Measurements from ENCODE around the gene BMAL1. TPM values are rescaled to one million over a fixed set of nuclear protein-coding genes. Genes with fewer than 3 reads are reported as not detected.

The BMAL1 gene
- polyA plus RNA-seq, 1 experiment = 12.5 TPM

GRCh38 chr11:13268791-13269190, 8.8 kb upstream of the BMAL1 start:
- ChIA-PET POLR2A (no interaction called here), CTCF (no interaction called here)
- TF ChIP-seq, protein P1, sequence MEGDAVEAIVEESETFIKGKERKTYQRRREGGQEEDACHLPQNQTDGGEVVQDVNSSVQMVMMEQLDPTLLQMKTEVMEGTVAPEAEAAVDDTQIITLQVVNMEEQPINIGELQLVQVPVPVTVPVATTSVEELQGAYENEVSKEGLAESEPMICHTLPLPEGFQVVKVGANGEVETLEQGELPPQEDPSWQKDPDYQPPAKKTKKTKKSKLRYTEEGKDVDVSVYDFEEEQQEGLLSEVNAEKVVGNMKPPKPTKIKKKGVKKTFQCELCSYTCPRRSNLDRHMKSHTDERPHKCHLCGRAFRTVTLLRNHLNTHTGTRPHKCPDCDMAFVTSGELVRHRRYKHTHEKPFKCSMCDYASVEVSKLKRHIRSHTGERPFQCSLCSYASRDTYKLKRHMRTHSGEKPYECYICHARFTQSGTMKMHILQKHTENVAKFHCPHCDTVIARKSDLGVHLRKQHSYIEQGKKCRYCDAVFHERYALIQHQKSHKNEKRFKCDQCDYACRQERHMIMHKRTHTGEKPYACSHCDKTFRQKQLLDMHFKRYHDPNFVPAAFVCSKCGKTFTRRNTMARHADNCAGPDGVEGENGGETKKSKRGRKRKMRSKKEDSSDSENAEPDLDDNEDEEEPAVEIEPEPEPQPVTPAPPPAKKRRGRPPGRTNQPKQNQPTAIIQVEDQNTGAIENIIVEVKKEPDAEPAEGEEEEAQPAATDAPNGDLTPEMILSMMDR (IDR thresholded peaks at IDR 0.05; ENCODE audit: low read depth, low read length) = no peak
- Histone ChIP-seq H3K4me3 (ENCODE audit: low read depth, low read length) (no peak overlapping the region), H3K27ac (ENCODE audit: low read depth, low read length) (no peak overlapping the region), H3K27me3 (ENCODE audit: control insufficient read depth, insufficient read depth, low read length) (peaks cover 1% of the 10 kb centered on the region), H3K9me3 (ENCODE audit: control insufficient read depth, insufficient read depth, low read length) (no peaks in the 10 kb centered on the region)
- no peak for DNase-seq (ENCODE audit: low read depth, low spot score)

- ChIA-PET CTCF (interaction anchor here (0.6 to 1.0 kb wide), 2 partner anchors 60 to 66 kb away, joined by 3 read pairs; no protein-coding TSS in a partner anchor), POLR2A (no interaction called here)
- DNase-seq (ENCODE audit: low read depth, low spot score) = no peak
- no peak overlapping the region for H3K4me3 ChIP-seq (ENCODE audit: low read depth, low read length)
- TF ChIP-seq, protein P1 (IDR thresholded peaks at IDR 0.05; ENCODE audit: low read depth, low read length) = no peak
- H3K27ac ChIP-seq (ENCODE audit: low read depth, low read length) = no peak overlapping the region
- H3K9me3 ChIP-seq (ENCODE audit: control insufficient read depth, insufficient read depth, low read length) = no peaks in the 10 kb centered on the region
- peaks cover 6% of the 10 kb centered on the region for H3K27me3 ChIP-seq (ENCODE audit: control insufficient read depth, insufficient read depth, low read length)
These were observed 7.8 kb upstream of the BMAL1 start for GRCh38 chr11:13269775-13270174.

- no peak for DNase-seq (ENCODE audit: low read depth, low spot score)
- POLR2A ChIA-PET = no interaction called here
- Histone ChIP-seq H3K27ac (ENCODE audit: low read depth, low read length) (no peak overlapping the region), H3K27me3 (ENCODE audit: control insufficient read depth, insufficient read depth, low read length) (peaks cover 9% of the 10 kb centered on the region), H3K9me3 (ENCODE audit: control insufficient read depth, insufficient read depth, low read length) (no peaks in the 10 kb centered on the region), H3K4me3 (ENCODE audit: low read depth, low read length) (no peak overlapping the region)
- TF ChIP-seq, protein P1 (IDR thresholded peaks at IDR 0.05; ENCODE audit: low read depth, low read length) = no peak
- CTCF ChIA-PET = no interaction called here
These were observed 6.4 kb upstream of the BMAL1 start for GRCh38 chr11:13271060-13271693.

GRCh38 chr11:13276454-13276831, 1.1 kb upstream of the BMAL1 start:
- DNase-seq (ENCODE audit: low read depth, low spot score) = no peak
- H3K4me3 ChIP-seq (ENCODE audit: low read depth, low read length) = peak overlapping the region; percentile 87
- CTCF ChIA-PET = interaction anchor here (1.0 to 1.3 kb wide), 2 partner anchors 38 to 69 kb away, joined by 3 to 4 read pairs; no protein-coding TSS in a partner anchor
- no peaks in the 10 kb centered on the region; the same call in 1 of the 2 replicates for H3K9me3 ChIP-seq (ENCODE audit: control insufficient read depth, insufficient read depth, low read length)
- peaks cover 9% of the 10 kb centered on the region for H3K27me3 ChIP-seq (ENCODE audit: control insufficient read depth, insufficient read depth, low read length)
- TF ChIP-seq, protein P1 (IDR thresholded peaks at IDR 0.05; ENCODE audit: low read depth, low read length) = no peak
- no peak overlapping the region for H3K27ac ChIP-seq (ENCODE audit: low read depth, low read length)
- POLR2A ChIA-PET = no interaction called here
